Measurements from ENCODE around the gene KCNJ3.

The KCNJ3 gene

GRCh38 chr2:154740361-154740760, 41.9 kb downstream of the KCNJ3 start:
- DNase-seq (ENCODE audit: low read depth) = no peak
- H3K4me3 ChIP-seq (ENCODE audit: low read depth, low read length) = no peak overlapping the region
- TF ChIP-seq, protein P1, sequence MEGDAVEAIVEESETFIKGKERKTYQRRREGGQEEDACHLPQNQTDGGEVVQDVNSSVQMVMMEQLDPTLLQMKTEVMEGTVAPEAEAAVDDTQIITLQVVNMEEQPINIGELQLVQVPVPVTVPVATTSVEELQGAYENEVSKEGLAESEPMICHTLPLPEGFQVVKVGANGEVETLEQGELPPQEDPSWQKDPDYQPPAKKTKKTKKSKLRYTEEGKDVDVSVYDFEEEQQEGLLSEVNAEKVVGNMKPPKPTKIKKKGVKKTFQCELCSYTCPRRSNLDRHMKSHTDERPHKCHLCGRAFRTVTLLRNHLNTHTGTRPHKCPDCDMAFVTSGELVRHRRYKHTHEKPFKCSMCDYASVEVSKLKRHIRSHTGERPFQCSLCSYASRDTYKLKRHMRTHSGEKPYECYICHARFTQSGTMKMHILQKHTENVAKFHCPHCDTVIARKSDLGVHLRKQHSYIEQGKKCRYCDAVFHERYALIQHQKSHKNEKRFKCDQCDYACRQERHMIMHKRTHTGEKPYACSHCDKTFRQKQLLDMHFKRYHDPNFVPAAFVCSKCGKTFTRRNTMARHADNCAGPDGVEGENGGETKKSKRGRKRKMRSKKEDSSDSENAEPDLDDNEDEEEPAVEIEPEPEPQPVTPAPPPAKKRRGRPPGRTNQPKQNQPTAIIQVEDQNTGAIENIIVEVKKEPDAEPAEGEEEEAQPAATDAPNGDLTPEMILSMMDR (IDR thresholded peaks at IDR 0.05; ENCODE audit: low read depth, low read length, missing control alignments) = no peak
- in situ Hi-C loops (cut with HindIII; ENCODE audit: low sequenced_read_pairs) = no loop called here

DNA sequence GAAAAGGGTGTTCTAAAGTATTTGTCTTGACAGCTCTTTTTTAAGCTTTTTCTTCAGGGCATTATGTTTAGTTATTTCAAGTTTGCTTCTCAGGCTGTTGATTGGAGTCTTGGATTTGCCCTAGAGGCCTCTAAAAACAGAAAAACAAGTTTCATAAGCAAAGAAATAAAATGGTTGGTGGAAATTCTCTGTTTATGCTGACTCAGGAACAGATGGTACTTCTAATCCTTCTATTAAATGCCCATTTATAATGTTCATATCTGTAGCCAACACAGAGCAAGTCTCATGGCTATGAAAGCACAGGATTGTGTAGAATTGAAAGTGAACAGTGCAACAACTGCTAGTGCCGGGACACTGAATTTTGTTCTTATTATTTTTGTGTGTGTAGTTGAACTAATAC, 60.4 kb downstream of the KCNJ3 start:
- no peak for DNase-seq (ENCODE audit: low read depth)
- in situ Hi-C loops (cut with HindIII; ENCODE audit: low sequenced_read_pairs) = no loop called here
- no peak overlapping the region for H3K4me3 ChIP-seq (ENCODE audit: low read depth, low read length)
- TF ChIP-seq, protein P1 (IDR thresholded peaks at IDR 0.05; ENCODE audit: low read depth, low read length, missing control alignments) = no peak

DNA sequence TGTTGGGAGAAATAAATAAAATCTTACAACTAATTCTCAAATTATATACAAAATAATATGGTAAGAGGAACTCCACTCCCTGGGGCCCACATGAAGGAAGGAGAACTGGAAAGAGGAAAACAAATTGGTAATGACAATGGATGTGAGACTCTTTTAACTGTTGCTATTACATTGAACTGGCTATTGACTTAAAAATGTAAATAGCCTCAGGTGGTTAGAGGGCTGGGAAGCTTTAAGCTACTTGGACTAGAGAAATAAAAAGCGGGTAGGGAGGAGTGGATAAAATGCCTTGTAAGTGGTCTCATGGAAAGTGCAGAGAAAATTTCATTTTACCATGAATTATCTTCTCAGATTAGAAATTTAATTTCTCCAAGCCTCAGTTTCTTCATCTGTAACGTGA, 64.1 kb downstream of the KCNJ3 start:
- DNase-seq (ENCODE audit: low read depth) = no peak
- in situ Hi-C loops (cut with HindIII; ENCODE audit: low sequenced_read_pairs) = no loop called here
- no peak overlapping the region for H3K4me3 ChIP-seq (ENCODE audit: low read depth, low read length)
- TF ChIP-seq, protein P1 (IDR thresholded peaks at IDR 0.05; ENCODE audit: low read depth, low read length, missing control alignments) = no peak

- no peak overlapping the region for H3K4me3 ChIP-seq (ENCODE audit: low read depth, low read length)
- TF ChIP-seq, protein P1 (IDR thresholded peaks at IDR 0.05; ENCODE audit: low read depth, low read length, missing control alignments) = no peak
- no peak for DNase-seq (ENCODE audit: low read depth)
- in situ Hi-C loops (cut with HindIII; ENCODE audit: low sequenced_read_pairs) = no loop called here
Measured at GRCh38 chr2:154771664-154772284, 73.3 kb downstream of the KCNJ3 start.

GRCh38 chr2:154776825-154777224, 78.3 kb downstream of the KCNJ3 start:
- no peak overlapping the region for H3K4me3 ChIP-seq (ENCODE audit: low read depth, low read length)
- in situ Hi-C loops (cut with HindIII; ENCODE audit: low sequenced_read_pairs) = no loop called here

GRCh38 chr2:154794406-154794805, 95.9 kb downstream of the KCNJ3 start:
- DNase-seq (ENCODE audit: low read depth) = no peak
- in situ Hi-C loops (cut with HindIII; ENCODE audit: low sequenced_read_pairs) = no loop called here
- TF ChIP-seq, protein P1 (IDR thresholded peaks at IDR 0.05; ENCODE audit: low read depth, low read length, missing control alignments) = no peak
- no peak overlapping the region for H3K4me3 ChIP-seq (ENCODE audit: low read depth, low read length)

More at GRCh38 chr2:154776825-154777224, 78.3 kb downstream of the KCNJ3 start:
- no peak for DNase-seq (ENCODE audit: low read depth)
- TF ChIP-seq, protein P1 (IDR thresholded peaks at IDR 0.05; ENCODE audit: low read depth, low read length, missing control alignments) = no peak
